ENCODE measurements around the gene ZNF142. TPM values are rescaled to one million over a fixed set of nuclear protein-coding genes. Genes with fewer than 3 reads are reported as not detected.

The ZNF142 gene
- total and polyA plus RNA-seq, 2 of the 8 experiments (the other 6 are each of a cell fraction or from before 2014, with no cell fraction given): 9.4 to 32.5 TPM

DNA sequence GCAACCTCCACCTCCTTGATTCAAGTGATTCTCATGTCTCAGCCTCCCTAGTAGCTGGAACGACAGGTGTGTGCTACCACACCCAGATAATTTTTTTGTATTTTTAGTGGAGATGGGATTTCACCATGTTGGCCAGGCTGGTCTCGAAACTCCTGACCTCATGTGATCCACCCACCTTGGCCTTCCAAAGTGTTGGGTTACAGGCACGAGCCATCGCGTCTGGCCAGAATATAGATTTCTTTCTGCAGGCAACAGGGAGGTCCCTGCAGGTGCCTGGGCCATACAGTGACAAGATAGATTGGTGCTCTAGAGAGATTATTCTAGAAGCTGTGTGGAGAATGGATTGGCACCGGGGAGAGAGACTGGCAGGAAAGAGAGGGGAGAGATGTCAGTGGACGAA is 38.4 kb downstream of the ZNF142 start (continued):
- TF ChIP-seq, protein P1, sequence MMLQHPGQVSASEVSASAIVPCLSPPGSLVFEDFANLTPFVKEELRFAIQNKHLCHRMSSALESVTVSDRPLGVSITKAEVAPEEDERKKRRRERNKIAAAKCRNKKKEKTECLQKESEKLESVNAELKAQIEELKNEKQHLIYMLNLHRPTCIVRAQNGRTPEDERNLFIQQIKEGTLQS (IDR thresholded peaks at IDR 0.05; ENCODE audit: insufficient read depth, low read depth, low read length): no peak
- TF ChIP-seq SIX5 (IDR thresholded peaks at IDR 0.05; ENCODE audit: low read depth, low read length): no peak

Data from H1 (cell line).